ENCODE results near the gene CPNE1.

The CPNE1 gene

DNA sequence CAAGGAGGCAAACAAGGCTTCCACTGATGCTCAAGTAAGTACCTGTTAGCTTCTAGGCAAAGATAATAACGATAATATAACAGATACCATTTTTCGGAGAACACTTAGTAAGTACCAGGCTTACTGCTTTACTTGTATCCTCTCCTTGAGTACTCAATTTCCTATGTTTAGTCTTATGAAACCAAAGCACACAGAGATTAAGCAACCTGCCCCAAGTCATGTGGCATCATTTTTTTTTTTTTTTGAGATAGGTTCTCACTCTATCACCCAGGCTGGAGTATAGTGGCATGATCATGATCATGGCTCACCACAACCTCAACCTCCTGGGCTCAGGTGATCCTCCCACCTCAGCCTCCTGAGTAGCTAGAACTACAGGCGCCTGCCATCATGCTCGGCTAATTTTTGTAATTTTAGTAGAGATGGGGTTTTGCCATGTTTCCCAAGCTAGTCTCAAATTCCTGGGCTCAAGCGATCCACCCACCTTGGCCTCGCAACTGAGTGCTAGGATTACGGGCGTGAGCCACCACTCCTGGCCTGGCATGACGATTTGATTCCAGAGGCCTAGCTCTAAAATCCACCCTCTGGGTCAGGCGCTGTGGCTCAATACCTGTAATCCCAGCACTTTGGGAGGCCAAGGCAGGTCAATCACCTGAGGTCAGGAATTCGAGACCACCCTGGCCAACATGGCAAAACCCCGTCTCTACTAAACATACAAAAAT is 35.1 kb downstream of the CPNE1 start:
- H3K4me3 ChIP-seq (ENCODE audit: low read depth, low read length) = no peak overlapping the region
- DNase-seq (ENCODE audit: low read depth) = no peak

DNA sequence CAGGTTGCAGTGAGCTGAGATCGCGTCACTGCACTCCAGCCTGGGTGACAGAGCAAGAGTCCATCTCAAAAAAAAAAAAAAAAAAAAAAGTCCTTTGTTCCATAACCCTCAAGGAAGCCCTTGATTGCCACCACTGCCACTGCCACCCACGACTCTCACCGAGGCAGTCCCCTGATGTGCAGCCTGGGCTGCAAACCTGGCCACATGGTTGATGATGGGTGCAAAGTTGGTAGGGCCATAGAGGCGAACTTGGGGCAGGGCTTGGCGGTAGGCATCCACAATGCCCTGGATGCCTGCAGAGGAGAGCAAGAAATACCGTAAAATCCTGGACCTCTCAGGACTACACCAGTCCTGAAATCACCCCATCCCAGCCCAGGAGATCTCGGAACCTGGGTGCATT is 37.6 kb downstream of the CPNE1 start:
- H3K4me3 ChIP-seq (ENCODE audit: low read depth, low read length) = no peak overlapping the region
- no peak for DNase-seq (ENCODE audit: low read depth)

- no peak for DNase-seq (ENCODE audit: low read depth)
- H3K4me3 ChIP-seq (ENCODE audit: low read depth, low read length) = no peak overlapping the region
These were observed 38.2 kb downstream of the CPNE1 start for GRCh38 chr20:35626386-35627001.

DNA sequence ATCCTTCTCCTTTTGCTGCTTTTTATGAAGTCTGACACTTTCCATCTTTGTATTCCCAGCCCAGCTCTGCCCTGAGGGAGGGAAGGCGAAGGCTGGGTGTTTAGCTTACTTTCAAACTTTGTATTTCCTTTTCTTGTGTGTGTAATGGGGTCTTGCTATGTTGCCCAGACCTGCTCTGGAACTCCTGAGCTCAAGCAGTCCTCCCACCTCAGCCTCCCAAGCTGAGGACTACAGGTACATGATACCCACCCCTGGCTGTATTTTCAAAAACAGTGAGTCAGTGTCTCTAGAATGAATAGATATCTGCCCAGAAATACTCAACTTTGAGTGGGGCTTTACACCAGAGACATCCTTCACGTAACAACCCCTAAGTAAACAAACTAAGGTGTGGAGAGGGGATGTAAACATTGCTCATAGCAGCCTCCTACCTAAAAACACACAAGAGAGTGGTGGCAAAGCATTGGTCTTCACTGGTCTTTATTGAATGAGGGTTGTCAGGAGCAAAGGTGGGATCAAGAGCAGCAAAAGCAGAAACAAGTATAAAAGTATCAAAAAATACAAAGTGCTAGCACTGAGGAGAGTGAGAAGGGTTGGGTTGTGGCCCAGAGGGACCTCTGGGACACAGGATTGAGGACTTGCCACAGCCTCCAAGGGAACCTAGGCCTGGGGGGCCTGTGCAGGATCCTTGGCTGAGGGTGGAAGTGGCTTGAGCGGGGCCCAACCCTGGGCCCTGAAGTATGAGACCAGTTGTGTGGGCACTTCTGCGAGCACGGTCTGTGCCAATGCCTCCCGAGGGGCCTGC is 38.9 kb downstream of the CPNE1 start:
- no peak for DNase-seq (ENCODE audit: low read depth)
- no peak overlapping the region for H3K4me3 ChIP-seq (ENCODE audit: low read depth, low read length)

GRCh38 chr20:35621560-35621946 is 43.1 kb downstream of the CPNE1 start:
- H3K4me3 ChIP-seq (ENCODE audit: low read depth, low read length) = no peak overlapping the region
- no peak for DNase-seq (ENCODE audit: low read depth)

DNA sequence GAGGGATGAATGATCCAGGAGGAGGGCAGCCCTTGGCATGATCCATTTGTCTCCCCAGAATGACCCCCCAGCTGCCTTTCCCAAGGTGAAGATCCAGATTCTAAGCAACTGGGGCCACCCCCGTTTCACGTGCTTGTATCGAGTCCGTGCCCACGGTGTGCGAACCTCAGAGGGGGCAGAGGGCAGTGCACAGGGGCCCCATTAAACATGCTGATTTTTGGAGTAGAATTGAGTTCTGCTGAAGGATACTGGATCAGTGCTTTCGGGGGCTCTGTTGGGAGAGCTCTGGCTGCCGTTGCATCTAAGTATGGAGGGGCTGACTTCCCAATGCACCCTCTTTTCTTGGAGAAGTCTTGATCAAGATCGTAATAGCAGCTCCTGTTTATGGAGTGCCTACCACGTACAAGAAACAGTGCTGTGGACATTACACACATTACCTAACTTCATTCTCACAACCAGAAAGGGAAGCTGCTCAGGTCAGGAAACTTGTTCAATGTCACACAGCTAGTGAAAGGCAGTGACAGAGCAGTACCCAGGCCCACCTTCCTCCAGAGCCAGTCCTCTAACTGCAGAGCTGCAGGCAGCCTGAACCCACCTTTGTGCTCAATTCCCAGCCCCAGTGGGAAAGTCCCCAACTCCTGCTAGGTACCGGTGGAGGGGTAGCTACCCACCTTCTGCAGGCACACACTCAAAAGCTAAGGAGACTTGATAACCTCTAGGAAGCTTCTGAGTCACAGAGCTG is 43.7 kb downstream of the CPNE1 start:
- DNase-seq (ENCODE audit: low read depth) = no peak
- H3K4me3 ChIP-seq (ENCODE audit: low read depth, low read length) = no peak overlapping the region

DNA sequence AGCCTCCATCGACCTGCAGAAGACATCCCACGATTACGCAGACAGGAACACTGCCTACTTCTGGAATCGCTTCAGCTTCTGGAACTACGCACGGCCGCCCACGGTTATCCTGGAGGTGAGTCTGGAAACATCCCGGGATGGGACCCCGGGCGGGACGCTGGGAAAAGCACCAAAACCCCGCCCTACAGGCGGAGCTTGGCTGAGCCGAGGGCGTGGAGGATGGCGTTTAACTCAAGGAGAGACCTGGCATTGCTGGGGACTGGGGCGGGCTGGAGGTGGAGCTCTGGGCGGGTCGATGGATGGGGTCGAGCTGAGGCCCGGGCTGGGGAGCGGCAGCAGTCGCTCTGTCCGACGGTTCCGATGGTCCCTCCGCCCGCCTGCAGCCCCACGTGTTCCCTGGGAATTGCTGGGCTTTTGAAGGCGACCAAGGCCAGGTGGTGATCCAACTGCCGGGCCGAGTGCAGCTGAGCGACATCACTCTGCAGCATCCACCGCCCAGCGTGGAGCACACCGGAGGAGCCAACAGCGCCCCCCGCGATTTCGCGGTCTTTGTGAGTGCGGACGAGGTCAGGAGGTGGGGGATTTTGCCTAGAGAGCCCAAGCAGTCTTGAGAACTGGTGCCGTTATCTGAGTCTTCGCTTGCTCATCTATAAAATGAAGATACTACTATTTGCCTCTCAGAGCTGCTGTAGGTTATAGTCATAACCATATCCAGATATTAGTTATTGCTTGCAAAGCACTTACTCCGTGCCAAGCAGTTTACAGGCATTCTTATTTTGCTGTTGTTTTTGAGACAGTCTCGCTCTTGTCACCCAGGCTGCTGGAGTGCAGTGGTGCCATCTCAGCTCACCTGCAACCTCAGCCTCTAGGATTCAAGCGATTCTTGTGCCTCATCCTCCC is 45.3 kb downstream of the CPNE1 start:
- peak; percentile 69 for DNase-seq (ENCODE audit: low read depth)

DNA sequence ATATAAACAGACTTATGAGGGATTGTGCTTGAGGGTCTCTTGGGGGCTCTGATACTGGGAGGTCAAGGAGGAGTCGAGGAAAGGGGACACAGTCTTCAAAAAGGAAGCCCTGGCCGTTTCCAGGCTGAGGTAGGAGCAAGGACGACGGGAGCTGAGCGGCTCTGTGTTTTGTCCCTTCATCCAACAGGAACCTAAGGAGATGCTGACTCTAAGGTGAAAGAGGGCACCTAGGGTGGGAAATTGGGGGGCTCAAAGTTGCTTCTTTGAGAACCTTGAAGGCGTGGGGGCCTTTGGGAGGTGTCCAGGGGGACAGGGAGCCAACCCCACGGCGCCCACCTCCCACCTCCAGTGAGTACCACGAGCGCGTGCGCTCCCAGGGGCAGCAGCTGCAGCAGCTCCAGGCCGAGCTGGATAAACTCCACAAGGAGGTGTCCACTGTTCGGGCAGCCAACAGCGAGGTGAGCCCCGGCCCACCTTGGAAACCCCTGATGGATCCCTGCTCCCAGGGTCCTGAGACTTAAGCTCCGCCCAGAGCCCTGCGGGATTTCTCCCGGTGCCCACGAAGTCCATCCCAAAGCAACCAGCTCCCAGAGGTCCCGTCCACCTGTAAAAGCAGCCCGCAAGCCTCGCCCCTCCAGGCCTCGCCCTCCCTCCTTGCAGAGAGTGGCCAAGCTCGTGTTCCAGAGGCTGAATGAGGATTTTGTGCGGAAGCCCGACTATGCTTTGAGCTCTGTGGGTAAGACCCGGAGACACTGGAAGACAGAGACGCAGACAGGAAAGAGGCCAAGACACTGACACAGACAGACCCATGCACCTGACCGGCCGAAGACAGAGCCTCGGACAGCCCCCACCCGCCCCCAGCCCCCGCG is 46.2 kb downstream of the CPNE1 start:
- no peak for DNase-seq (ENCODE audit: low read depth)

More for the DNA sequence above, 45.3 kb downstream of the CPNE1 start:
- H3K4me3 ChIP-seq (ENCODE audit: low read depth, low read length) = peak overlapping the region; percentile 75

DNA sequence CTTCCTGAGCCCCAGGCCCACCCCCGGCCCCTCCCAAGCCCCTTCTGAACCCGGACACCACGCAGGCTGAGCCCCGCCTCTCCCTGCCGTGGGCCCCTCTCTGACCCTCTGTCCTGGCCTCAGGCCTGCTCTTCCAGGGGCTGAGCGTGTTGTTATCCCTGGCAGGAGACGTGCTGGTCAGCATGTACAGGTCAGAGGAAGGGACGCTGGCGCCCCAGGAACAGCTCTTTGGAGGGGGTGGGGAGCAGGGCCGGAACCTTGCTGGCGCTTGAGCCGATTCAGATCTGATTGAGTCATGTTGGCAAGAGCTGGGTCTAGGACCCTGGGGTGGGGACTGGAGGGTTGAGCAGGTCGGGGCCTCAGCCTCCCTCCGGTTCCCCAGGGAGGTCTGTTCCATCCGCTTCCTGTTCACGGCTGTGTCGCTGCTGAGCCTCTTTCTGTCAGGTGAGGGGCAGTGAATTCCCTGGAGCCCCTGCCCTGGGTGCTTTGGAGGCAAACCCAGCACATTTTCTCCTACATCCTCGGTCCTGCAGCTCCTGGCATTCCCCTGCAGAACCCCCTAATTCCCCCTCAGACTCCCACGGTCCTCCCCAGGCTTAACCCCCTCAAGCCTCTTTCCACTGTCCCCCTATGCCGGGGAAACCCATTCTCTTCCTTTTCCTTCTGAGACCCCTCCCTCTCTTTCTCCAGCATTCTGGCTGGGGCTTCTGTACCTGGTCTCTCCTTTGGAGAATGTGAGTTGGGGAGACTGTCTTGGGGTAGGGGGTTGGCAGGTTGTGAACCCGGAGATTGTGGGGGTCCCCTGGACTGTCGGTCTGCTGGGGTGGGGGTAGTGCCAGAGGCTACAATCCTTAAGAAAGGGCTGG is 47.1 kb downstream of the CPNE1 start:
- peak; percentile 56 for DNase-seq (ENCODE audit: low read depth)
- peak overlapping the region; percentile 75 for H3K4me3 ChIP-seq (ENCODE audit: low read depth, low read length)

More for the DNA sequence above, 46.2 kb downstream of the CPNE1 start:
- peak overlapping the region; percentile 75 for H3K4me3 ChIP-seq (ENCODE audit: low read depth, low read length)

DNA sequence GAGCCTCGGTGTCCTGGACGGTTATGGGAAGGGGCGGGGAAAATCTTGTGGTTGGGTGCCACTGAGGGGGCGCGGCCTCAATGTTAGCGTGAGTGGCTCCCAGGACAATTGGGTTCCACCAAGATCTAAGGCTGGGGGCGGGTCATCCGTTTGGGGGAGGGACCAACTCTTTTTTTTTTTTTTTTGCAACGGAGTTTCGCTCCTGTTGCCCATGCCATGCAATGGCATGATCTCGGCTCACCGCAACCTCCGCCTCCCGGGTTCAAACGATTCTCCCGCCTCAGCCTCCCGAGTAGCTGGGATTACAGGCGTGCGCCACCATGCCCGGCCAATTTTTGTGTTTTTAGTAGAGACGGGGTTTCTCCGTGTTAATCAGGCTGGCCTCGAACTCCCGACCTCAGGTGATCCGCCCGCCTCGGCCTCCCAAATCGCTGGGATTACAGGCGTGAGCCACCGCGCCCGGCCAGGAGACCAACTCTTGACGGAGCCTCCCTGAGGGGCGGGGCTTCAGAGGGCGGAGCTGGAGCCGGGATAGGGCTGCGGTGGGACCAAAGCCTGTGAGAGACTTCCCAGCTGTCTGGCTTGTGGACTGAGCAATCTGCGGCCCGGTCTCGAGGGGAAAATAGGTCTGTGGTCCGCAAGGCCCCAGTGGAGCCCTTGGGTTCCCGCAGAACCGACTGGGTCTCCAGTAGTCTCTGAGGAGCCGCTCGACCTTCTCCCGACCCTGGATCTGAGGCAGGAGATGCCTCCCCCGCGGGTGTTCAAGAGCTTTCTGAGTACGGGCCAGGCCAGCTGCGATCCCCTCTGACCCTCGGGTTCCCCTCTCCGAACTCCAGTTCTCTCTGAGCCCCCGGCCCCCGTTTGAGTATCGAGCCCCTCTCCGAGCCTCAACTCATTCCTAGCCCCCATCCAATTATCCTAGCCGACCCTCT is 48.0 kb downstream of the CPNE1 start:
- peak; percentile 98 for DNase-seq (ENCODE audit: low read depth)
- H3K4me3 ChIP-seq (ENCODE audit: low read depth, low read length) = peak overlapping the region; percentile 75

DNA sequence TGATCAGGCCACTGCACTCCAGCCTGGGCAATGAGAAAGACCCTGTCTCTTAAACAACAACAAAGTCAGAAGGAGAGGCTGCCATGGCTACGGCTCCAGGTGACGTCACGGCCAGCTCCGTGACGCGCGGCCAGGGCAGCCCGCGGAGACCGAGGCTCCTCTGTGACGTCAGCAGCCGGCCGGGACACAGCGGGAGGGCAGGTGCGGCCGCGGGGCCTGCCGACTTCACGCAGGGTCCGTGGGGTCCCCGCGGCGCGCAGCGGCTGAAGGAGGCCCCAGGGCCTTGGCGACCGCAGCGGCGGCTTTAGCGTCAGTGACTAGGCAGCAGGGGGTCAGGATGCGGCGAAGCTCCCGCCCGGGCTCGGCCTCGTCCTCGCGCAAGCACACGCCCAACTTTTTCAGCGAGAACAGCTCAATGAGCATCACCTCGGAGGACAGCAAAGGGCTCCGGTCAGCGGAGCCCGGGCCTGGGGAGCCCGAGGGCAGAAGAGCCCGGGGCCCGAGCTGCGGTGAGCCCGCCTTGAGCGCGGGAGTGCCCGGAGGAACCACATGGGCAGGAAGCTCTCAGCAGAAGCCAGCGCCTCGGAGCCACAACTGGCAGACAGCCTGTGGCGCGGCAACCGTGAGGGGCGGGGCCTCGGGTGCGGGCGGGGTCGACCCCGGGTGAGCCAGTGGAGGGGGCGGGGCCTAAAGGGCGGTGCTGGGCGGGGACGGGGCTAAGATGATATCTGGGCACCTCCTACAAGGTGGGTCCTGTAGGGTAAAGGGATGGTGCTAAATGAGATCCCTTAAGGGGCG is 48.8 kb downstream of the CPNE1 start, which contains the start of gene SPAG4:
SPAG4 (plus strand) TSS at position 163 of the 798 bp plus-strand sequence; CDS start at position 338, 175 bp downstream.
- peak; percentile 25 for DNase-seq (ENCODE audit: low read depth)
- H3K4me3 ChIP-seq (ENCODE audit: low read depth, low read length) = peak within 1 kb of the TSS; percentile 75

DNA sequence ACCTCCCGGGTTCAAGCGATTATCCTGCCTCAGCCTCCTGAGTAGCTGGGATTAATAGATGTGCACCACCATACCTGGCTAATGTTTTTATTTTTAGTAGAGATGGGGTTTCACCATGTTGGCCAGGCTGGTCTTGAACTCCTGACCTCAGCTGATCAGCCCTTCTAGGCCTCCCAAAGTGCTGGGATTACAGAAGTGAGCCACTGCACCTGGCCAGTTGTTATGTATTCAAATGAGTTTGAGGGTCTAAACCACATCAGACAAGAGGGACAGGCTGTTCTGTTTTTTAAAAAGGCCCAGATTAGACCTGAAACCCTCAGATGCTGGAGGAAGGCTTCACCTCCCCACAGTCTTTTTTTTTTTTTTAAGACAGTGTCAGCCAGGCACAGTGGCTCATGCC is 53.2 kb downstream of the CPNE1 start:
- H3K4me3 ChIP-seq (ENCODE audit: low read depth, low read length) = no peak overlapping the region
- no peak for DNase-seq (ENCODE audit: low read depth)

- no peak overlapping the region for H3K4me3 ChIP-seq (ENCODE audit: low read depth, low read length)
- no peak for DNase-seq (ENCODE audit: low read depth)
These were observed 53.8 kb downstream of the CPNE1 start for GRCh38 chr20:35610833-35611427.

DNA sequence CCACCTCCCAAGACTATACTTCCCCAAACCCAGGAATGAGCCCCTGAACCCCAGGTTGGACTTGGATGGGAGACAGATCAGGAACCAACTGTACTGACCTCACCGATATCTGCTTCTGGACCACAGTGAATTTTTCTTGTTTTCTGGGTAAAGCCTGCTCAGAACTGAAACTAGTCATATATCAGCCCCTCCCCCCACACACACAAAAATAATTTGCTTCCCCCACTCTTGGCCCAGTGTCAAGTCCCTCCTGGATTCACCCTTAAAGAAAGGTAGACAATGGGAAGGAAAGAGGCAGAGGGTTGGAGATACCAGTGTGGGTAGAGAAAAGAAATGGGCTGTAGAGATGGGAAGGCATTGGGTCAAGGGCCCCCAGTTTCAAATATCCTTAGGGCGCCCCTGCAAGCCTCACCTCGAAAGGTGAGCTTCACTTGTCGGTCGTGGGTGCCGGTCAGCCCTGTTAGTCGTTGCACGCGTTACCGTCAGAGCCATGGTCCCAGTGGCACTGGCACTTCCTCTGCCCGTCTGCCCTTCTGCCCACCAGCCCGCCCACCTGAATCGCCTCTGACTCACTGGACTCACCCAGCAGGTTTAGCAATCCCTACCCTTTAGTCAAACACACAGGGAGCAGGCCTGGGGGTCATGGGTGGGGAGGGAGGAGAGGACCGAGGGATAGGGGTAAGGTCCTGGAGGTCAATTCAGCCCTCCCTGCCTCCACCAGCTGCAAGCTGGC is 57.5 kb downstream of the CPNE1 start:
- no peak overlapping the region for H3K4me3 ChIP-seq (ENCODE audit: low read depth, low read length)

More for the DNA sequence above, 57.5 kb downstream of the CPNE1 start:
- DNase-seq (ENCODE audit: low read depth) = no peak
